ENCODE results near the gene AMOT.

The AMOT gene

GRCh38 chrX:112839856-112840255 lies 775 bp downstream of the AMOT start:
- no peak for DNase-seq

- no peak for DNase-seq
These were observed 3.1 kb downstream of the AMOT start for GRCh38 chrX:112837531-112837930.

- no peak for DNase-seq
These were observed 5.6 kb downstream of the AMOT start for GRCh38 chrX:112835019-112835418.

GRCh38 chrX:112834031-112834845 lies 6.4 kb downstream of the AMOT start:
- DNase-seq, result no peak

- DNase-seq, result no peak
These were observed 8.0 kb downstream of the AMOT start for GRCh38 chrX:112832481-112833095.

GRCh38 chrX:112830540-112830939 lies 10.1 kb downstream of the AMOT start:
- DNase-seq, result no peak

GRCh38 chrX:112827292-112827903 lies 13.2 kb downstream of the AMOT start:
- DNase-seq, result no peak

GRCh38 chrX:112826023-112826422 lies 14.6 kb downstream of the AMOT start:
- DNase-seq, result no peak

- DNase-seq, result no peak
These were observed 17.7 kb downstream of the AMOT start for GRCh38 chrX:112822892-112823291.

- DNase-seq, result no peak
These were observed 20.0 kb downstream of the AMOT start for GRCh38 chrX:112820364-112821268.

- DNase-seq, result no peak
These were observed 20.8 kb downstream of the AMOT start for GRCh38 chrX:112819813-112820212.

GRCh38 chrX:112819008-112819640 lies 21.5 kb downstream of the AMOT start:
- no peak for DNase-seq

GRCh38 chrX:112818114-112819007 lies 22.3 kb downstream of the AMOT start:
- no peak for DNase-seq

GRCh38 chrX:112816908-112817307 lies 23.7 kb downstream of the AMOT start:
- no peak for DNase-seq

GRCh38 chrX:112814496-112814895 lies 26.1 kb downstream of the AMOT start:
- no peak for DNase-seq

- no peak for DNase-seq
These were observed 27.9 kb downstream of the AMOT start for GRCh38 chrX:112812741-112813140.

- DNase-seq, result no peak
These were observed 31.9 kb downstream of the AMOT start for GRCh38 chrX:112808651-112809195.

GRCh38 chrX:112808007-112808406 lies 32.6 kb downstream of the AMOT start:
- DNase-seq, result no peak

GRCh38 chrX:112803060-112803459 lies 37.6 kb downstream of the AMOT start:
- DNase-seq, result no peak

GRCh38 chrX:112802541-112802940 lies 38.1 kb downstream of the AMOT start:
- DNase-seq, result no peak
